ENCODE data around the gene PPM1E.

The PPM1E gene

GRCh38 chr17:58993311-58993710 lies 237.7 kb downstream of the PPM1E start:
- CTCF ChIA-PET = interaction anchor here (1.3 to 2.6 kb wide), 3 partner anchors 12 to 416 kb away, joined by 3 to 9 read pairs (median 3); no protein-coding TSS in a partner anchor

DNA sequence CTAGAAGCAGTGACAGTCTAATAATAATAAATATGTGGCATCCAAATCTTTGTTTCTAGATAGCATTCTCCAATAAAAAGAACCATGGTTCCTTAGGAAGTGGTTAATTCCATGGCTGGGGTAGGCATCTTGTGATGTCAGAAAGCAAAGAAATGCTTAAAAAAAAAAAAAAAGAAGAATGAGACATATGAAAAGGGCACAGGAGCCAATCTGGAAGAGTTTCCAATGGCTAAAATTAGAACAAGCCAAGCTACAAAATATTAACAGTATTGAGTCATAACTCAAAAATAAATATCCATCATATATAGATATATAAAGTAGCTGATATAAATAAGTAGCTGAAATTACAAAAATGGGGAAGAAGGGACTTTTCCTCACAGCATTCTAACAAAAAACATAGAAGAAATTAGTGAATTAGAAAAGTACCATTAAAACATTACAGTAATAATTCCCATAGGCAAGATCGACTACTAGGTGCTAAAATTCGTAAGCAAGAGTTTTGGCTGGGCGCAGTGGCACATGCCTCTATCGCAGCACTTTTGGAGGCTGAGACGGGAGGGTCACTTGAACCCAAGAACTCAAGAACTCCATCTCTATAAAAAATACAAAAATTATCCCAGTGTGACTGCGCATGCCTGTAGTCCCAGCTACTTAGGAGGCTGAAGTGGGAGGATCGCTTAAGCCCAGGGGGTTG lies 239.7 kb downstream of the PPM1E start:
- CTCF ChIA-PET = interaction anchor here (1.2 kb wide), 1 partner anchor 10 kb away, joined by 3 read pairs; no protein-coding TSS in a partner anchor

More at GRCh38 chr17:58993311-58993710, 237.7 kb downstream of the PPM1E start:
- TF ChIP-seq, protein P1, sequence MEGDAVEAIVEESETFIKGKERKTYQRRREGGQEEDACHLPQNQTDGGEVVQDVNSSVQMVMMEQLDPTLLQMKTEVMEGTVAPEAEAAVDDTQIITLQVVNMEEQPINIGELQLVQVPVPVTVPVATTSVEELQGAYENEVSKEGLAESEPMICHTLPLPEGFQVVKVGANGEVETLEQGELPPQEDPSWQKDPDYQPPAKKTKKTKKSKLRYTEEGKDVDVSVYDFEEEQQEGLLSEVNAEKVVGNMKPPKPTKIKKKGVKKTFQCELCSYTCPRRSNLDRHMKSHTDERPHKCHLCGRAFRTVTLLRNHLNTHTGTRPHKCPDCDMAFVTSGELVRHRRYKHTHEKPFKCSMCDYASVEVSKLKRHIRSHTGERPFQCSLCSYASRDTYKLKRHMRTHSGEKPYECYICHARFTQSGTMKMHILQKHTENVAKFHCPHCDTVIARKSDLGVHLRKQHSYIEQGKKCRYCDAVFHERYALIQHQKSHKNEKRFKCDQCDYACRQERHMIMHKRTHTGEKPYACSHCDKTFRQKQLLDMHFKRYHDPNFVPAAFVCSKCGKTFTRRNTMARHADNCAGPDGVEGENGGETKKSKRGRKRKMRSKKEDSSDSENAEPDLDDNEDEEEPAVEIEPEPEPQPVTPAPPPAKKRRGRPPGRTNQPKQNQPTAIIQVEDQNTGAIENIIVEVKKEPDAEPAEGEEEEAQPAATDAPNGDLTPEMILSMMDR (IDR thresholded peaks at IDR 0.05; ENCODE audit: control extremely low read depth, extremely low read depth, low read depth, missing control alignments) = no peak
- no peak for DNase-seq (ENCODE audit: extremely low spot score)
- POLR2A ChIA-PET = no interaction called here

DNA sequence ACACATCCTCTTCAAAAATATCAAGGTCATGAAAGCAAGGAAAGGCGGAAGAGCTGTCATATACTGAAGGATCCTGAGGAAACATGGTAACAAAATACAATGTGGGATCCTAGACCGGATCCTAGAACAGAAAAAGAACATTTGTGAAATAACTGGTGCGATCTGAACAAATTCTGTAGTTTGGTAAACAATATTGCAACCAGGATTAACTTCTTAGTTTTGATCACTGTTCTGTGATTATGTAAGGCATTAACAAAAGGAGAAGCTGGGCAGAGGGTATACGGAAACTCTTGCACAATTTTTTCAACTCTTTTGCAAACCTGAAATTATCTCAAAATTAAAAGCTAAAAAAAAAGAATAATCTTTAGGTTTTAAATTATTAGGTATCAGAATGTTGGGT lies 241.3 kb downstream of the PPM1E start:
- DNase-seq (ENCODE audit: extremely low spot score) = no peak
- TF ChIP-seq, protein P1 (IDR thresholded peaks at IDR 0.05; ENCODE audit: control extremely low read depth, extremely low read depth, low read depth, missing control alignments) = no peak
- ChIA-PET CTCF (no interaction called here), POLR2A (no interaction called here)

More for the DNA sequence above, 239.7 kb downstream of the PPM1E start:
- TF ChIP-seq, protein P1 (IDR thresholded peaks at IDR 0.05; ENCODE audit: control extremely low read depth, extremely low read depth, low read depth, missing control alignments) = no peak
- no peak for DNase-seq (ENCODE audit: extremely low spot score)
- POLR2A ChIA-PET = interaction anchor here (0.7 kb wide), 1 partner anchor 364 kb away, joined by 3 read pairs; no protein-coding TSS in a partner anchor

DNA sequence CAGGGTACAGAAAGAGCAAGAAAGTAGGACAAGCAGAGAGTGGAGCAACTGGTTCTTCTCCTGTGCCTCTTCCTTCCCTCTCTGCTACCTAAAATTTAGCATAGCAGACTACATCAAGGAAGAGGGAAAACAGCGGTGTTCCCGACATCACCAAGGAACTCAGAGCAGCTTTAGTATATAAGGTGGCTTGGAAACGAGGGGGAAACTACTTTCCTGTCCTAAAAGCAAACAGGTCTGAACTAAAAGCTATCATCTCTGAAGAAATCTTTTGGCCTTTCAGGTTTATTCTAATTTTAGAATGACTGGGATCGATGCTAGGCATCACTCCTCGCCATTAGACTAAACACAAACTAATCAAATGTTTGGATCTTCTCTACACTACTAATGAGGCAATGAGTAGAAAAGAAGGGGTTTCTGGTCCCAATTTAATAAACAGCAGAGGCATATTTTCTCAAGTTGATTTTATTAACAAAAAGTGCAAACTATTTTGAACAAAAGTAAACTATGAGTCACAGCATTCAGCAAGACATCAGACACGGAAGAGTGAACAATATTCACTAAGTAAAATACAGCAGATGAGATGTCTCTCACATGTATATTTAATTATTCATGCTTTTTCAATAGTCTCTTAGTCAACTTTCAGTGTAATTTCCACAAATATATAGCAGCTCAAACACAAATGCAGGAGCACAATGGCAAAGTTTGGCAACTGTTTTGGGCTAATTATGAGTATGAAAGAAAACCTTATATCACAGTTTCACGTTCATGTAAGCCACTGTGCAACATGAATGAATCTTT lies 242.3 kb downstream of the PPM1E start:
- DNase-seq (ENCODE audit: extremely low spot score) = no peak
- POLR2A ChIA-PET = no interaction called here
- CTCF ChIA-PET = no interaction called here
- TF ChIP-seq, protein P1 (IDR thresholded peaks at IDR 0.05; ENCODE audit: control extremely low read depth, extremely low read depth, low read depth, missing control alignments) = no peak

GRCh38 chr17:58998871-58999270 lies 243.2 kb downstream of the PPM1E start:
- no peak for DNase-seq (ENCODE audit: extremely low spot score)
- POLR2A ChIA-PET = no interaction called here
- CTCF ChIA-PET = no interaction called here
- TF ChIP-seq, protein P1 (IDR thresholded peaks at IDR 0.05; ENCODE audit: control extremely low read depth, extremely low read depth, low read depth, missing control alignments) = no peak

DNA sequence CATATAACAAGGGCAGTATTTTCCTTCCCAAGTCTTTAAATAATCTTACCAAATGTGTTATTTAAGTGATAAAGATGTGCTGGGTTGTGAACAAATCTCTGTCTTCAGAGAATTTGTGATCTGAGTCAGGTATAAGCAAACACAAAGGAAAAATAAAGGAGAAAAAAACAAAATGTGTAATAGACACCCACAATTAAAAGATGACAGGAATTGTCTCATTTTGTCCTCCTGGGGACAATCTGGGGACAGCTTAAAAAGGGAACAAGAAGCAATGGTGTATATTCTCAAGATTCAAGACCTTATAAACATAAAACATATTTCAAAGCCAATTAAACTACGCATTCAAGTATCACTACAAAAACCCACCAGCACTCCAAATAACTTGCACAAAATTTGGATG lies 243.8 kb downstream of the PPM1E start:
- CTCF ChIA-PET = no interaction called here
- TF ChIP-seq, protein P1 (IDR thresholded peaks at IDR 0.05; ENCODE audit: control extremely low read depth, extremely low read depth, low read depth, missing control alignments) = no peak
- POLR2A ChIA-PET = no interaction called here

More for the DNA sequence above, 243.8 kb downstream of the PPM1E start:
- DNase-seq (ENCODE audit: extremely low spot score) = no peak

Measured in GM10248 (cell line).